Femur (tissue), 1 donor: Measurements from ENCODE around the gene KCNJ18.
"Not testable (repeated sequence)": the region's sequence is repeated elsewhere in the genome, so short reads cannot be mapped to it uniquely, and the experiment has no call there.

ENCODE experiments used
- DNase-seq: peaks from one replicate; pipeline ENCODE4 v3.0.0-alpha.2; 2017

The KCNJ18 gene

DNA sequence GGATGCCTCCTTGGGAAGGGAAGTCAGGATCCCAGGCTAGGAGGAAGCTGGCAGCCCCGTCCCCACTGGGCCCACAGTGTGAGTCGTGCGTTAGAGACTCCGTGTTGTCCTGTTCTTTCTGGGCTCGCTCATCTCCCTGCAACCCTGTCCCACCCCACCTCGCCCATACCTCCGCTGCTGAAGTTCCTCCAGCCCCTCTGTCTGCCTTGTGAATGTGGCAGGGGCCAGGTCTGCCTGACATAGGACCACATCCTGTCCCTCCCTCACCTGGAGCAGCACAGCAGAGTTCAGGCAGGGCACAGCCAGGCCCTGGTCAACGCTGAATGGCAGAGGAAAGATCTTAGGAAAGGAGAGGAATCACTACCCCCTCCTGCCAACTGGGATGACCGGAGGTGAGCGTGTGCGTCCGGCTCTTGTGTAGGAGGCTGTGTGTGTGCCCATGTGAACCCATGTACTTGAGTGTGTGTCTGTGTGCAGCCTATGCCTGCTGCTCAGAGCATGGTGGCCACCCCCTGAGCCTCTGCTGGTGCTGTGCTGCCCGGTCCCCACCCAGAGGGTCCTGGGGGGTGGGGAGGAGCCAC lies 12.8 kb downstream of the KCNJ18 start:
- no peak for DNase-seq

GRCh38 chr17:21705746-21706145 lies 13.4 kb downstream of the KCNJ18 start:
- not testable (repeated sequence) for DNase-seq

- not testable (repeated sequence) for DNase-seq
Measured at GRCh38 chr17:21706546-21706945, 14.2 kb downstream of the KCNJ18 start.

DNA sequence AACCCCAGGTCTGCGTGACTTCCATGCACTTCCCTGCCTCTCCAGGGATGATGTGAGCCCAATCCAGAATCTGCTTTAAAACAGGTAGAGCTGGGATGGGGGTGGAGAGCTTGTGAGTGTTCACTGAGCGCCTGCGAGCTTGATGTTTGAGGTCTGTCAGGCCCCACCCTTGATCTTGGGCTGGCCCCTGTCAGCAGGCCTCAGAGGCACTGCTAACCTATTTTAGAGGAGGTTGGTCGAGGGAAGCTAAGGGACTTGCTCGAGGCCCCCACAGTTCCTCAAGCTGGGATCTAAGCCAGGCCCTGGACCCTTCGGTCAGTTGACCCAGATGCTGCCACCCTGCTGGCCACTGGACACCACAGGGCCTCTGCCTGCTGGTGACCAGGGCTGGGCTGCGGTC lies 14.8 kb downstream of the KCNJ18 start:
- not testable (repeated sequence) for DNase-seq

GRCh38 chr17:21707711-21708611 lies 15.6 kb downstream of the KCNJ18 start:
- not testable (repeated sequence) for DNase-seq

GRCh38 chr17:21708612-21709535 lies 16.6 kb downstream of the KCNJ18 start:
- DNase-seq, result not testable (repeated sequence)

- DNase-seq, result not testable (repeated sequence)
Measured at GRCh38 chr17:21709994-21710393, 17.7 kb downstream of the KCNJ18 start.

DNA sequence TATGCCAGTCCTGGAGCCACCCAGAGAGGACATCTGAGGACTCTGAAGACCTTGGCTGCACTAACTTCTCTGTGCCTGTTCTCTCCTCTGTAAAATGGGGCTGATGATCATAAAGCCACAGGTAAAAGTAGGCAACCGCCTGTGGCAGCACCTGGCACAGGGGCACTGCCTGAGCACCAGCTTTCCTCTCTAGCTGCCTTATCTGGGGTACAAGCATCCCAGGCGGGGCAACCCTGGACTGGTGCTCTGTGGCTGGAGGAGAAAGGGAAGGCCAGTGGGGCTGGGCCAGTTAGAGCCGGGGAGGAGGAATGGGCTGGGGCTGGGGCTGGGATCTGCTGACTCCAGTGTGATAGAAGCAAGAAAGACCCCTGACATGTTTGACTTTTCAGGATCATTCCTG lies 18.2 kb downstream of the KCNJ18 start:
- DNase-seq, result not testable (repeated sequence)

DNA sequence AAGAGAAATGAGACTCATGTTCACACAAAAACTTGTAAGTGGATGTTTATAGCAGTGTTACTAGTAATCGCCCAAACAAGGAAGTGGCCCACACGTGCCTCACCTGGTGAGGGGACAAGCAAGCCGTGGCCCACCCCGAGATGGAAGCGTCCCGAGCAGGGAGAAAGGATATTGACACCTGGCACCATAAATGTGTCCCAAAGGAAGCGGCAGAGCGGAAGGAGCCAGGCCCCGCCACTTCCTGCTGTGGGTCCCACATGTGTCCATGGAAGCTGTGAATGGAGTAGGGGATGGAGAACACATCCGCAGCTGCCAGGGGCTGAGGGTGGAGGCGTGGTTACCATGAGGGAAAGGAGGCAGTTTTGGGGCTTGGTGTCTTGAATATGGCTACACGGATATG lies 18.9 kb downstream of the KCNJ18 start:
- no peak for DNase-seq

DNA sequence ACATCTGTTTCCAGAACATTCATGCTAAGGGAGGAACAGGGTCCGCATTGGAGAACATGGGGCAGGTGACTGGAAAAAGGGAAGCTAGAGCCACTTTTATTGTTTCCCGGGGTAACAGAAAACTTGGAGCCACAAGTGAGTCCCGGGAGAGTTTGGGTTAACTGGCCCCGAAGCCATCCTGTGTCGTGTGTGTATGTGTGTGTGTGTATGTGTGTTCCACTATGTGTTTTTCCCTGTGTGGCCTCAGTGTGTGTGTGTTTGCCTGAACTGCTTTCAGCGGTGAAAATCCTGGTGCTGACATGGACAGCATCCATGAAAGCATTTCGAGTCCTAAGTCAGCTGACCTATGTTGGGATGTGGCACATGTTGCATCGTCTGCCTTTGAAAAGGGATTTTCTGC lies 20.7 kb downstream of the KCNJ18 start:
- DNase-seq, result not testable (repeated sequence)

GRCh38 chr17:21713631-21714030 lies 21.3 kb downstream of the KCNJ18 start:
- not testable (repeated sequence) for DNase-seq

- DNase-seq, result not testable (repeated sequence)
Measured at GRCh38 chr17:21714676-21715075, 22.4 kb downstream of the KCNJ18 start.

DNA sequence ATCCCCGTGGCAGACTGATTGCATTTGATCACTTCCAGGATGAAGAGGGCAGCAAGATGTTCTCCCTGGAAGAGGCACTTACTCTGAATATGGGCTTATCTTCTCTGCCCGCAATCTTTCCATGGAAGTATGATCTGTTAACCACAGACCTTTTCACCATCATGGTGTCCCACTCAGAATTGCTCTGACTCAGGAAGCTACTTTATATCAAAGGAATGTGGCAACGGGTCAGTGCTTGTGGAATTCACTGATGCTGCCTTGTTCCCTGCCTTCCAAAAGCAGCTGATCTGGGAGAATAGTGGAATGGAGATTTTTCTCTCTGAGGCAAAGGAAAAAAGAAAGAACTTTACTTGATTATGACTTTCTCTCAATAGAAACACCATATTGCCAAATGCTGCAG lies 23.6 kb downstream of the KCNJ18 start:
- not testable (repeated sequence) for DNase-seq

GRCh38 chr17:21718971-21719370 lies 26.6 kb downstream of the KCNJ18 start:
- not testable (repeated sequence) for DNase-seq

GRCh38 chr17:21719511-21720226 lies 27.3 kb downstream of the KCNJ18 start:
- not testable (repeated sequence) for DNase-seq

DNA sequence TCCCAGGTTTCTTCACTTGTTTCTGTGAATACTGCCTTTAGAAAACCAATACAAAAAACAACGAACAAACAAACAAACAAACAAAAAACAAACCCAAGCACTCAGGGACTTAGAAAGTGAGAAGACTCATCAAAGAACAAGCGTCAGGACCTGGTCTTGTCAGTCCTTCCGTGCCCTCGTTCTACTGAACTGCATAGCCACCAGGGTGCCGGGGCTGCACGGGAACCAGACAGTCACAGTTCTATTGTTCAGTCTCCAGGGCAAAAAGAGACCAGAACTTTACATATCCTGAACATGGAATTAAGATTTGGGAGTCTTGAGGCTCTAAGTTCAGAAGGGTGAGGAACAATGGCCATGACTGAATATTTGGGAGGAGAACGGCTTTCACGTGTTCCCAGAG lies 28.2 kb downstream of the KCNJ18 start:
- not testable (repeated sequence) for DNase-seq

- not testable (repeated sequence) for DNase-seq
Measured at GRCh38 chr17:21722268-21722667, 29.9 kb downstream of the KCNJ18 start.

DNA sequence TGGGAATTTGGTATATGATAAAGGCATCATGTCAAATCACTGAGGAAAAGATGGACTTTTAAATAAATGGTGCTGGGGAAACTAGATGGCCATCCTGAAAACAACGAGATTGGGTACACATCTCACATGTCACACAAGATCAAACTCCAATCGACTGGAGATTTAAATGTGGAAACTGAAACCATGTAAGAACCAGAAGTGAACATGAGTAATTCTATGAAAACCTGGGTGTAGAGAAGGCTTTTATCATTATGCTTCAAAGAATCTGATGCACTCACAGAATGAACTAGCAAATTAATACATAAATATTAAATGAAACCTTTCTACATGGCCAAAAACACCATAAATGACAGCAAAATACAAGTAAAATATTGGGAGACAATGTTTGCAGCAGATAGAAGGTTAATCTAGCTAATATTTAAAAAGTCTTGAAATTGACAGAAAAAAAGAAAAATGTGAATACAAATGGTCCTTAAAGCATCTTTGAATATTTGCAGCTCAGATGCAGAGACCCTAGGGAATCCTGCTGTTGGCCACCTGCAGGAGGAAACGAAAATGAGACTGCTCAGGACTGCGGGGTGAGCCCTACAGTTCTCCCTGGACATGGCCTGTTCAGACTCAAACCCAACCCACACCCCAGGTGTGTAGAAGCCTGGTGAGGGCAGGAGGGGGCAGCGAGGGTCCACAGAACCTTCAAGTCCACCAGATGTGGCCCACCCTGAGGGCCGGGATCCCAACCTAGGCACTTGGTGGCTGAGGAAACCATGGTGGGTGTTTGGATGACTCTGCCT lies 32.1 kb downstream of the KCNJ18 start:
- DNase-seq, result not testable (repeated sequence)

GRCh38 chr17:21731076-21731475 lies 38.8 kb downstream of the KCNJ18 start:
- not testable (repeated sequence) for DNase-seq

GRCh38 chr17:21733931-21734330 lies 41.6 kb downstream of the KCNJ18 start:
- DNase-seq, result not testable (repeated sequence)

DNA sequence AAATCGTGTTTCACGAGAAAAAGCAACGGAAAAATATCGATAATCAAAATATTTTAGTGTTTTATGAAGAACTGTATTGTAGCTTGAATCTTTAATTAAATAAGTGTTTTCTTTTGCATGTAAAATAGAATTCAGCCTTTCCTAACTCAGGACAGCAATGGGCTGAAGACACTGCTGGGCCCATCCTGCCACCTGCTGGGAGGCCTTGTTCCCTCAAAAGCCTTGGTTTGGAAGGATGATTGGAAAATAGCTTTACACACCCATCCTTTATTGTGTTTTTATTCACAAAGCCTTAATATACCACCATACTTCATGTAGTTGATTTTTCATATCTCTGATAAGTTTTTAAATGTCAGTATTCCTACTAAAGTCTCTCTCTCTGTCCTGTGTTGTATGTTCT lies 43.5 kb downstream of the KCNJ18 start:
- DNase-seq, result not testable (repeated sequence)
